Cardiac septum (tissue), 1 donor: ENCODE data around the gene POM121C. TPM values are rescaled to one million over a fixed set of nuclear protein-coding genes. Genes with fewer than 3 reads are reported as not detected.
"Not testable (repeated sequence)": the region's sequence is repeated elsewhere in the genome, so short reads cannot be mapped to it uniquely, and the experiment has no call there.

ENCODE experiments used
- DNase-seq: peaks from one replicate; pipeline ENCODE4 v3.0.0-alpha.2; 2020; ENCODE audit warnings: low spot score
- intact Hi-C: fragments of 100-400 bp; cut with DNase I; formaldehyde crosslinking; loops from one replicate; pipeline ENCODE4 v1.14.0; 2022
- long read RNA-seq: library from polyadenylated mRNA; unstranded; transcript quantifications from one replicate; pipeline ENCODE4 v2.0.0, GENCODE V29; 2021
- total RNA-seq: library from RNA; stranded (reverse); fragmentation: NEBNext Ultra II Directional; extraction: Animal tissue kit (Norgen Biotek cat#: 25700); gene quantifications from one replicate; pipeline ENCODE4 v1.2.1, GENCODE V29; 2021
- donor health status: DM: no; HTN: no; CAD: no.

The POM121C gene
- total RNA-seq, result 21.8 TPM
- long read RNA-seq, partial matches to known transcripts, result 23 of 36 reads
- long read RNA-seq, other reads (novel, unspliced or antisense), result 13 of 36 reads

GRCh38 chr7:75485979-75486643 lies at the start of gene POM121C:
TSS of gene POM121C (minus strand) at chr7:75486299. CDS start at chr7:75441496, 44,803 bp downstream.
- intact Hi-C loops, result not testable (repeated sequence)

GRCh38 chr7:75534727-75535307 lies 48.7 kb upstream of the POM121C start:
- DNase-seq, result no peak
- intact Hi-C loops, result loop anchor here (5.0 to 10.0 kb wide), 2 partner anchors 90 to 227 kb away; no protein-coding TSS in a partner anchor

More at GRCh38 chr7:75485979-75486643, at the start of gene POM121C:
- peak; percentile 96 for DNase-seq

GRCh38 chr7:75533926-75534325 lies 47.8 kb upstream of the POM121C start:
- no peak for DNase-seq
- intact Hi-C loops, result loop anchor here (10.0 kb wide), 1 partner anchor 91 kb away; no protein-coding TSS in a partner anchor

GRCh38 chr7:75532639-75533038 lies 46.5 kb upstream of the POM121C start:
- intact Hi-C loops, result loop anchor here (10.0 kb wide), 1 partner anchor 92 kb away; no protein-coding TSS in a partner anchor
- no peak for DNase-seq

GRCh38 chr7:75531359-75531821 lies 45.3 kb upstream of the POM121C start:
- no peak for DNase-seq
- intact Hi-C loops, result loop anchor here (10.0 kb wide), 1 partner anchor 93 kb away; no protein-coding TSS in a partner anchor

- DNase-seq, intact Hi-C loops: not testable (repeated sequence)
These were observed 41.2 kb upstream of the POM121C start for GRCh38 chr7:75527224-75527722.

GRCh38 chr7:75521727-75522126 lies 35.6 kb upstream of the POM121C start:
- DNase-seq, intact Hi-C loops: not testable (repeated sequence)

GRCh38 chr7:75518842-75519241 lies 32.7 kb upstream of the POM121C start:
- intact Hi-C loops, DNase-seq: not testable (repeated sequence)

- DNase-seq, intact Hi-C loops: not testable (repeated sequence)
These were observed 22.9 kb upstream of the POM121C start for GRCh38 chr7:75509033-75509432.

- intact Hi-C loops, DNase-seq: not testable (repeated sequence)
These were observed 5.9 kb upstream of the POM121C start, which contains the start of gene SPDYE5 for GRCh38 chr7:75492020-75492419. TSS of gene SPDYE5 (plus strand) at chr7:75492320. CDS start at chr7:75494048, 1,728 bp downstream.

- intact Hi-C loops, result not testable (repeated sequence)
- peak; percentile 76 for DNase-seq
These were observed 632 bp downstream of the POM121C start for GRCh38 chr7:75485355-75485978.

GRCh38 chr7:75480313-75480712 lies 5.8 kb downstream of the POM121C start:
- intact Hi-C loops, DNase-seq: not testable (repeated sequence)

GRCh38 chr7:75477457-75477856 lies 8.6 kb downstream of the POM121C start:
- intact Hi-C loops, result not testable (repeated sequence)

GRCh38 chr7:75470166-75470565 lies 15.9 kb downstream of the POM121C start:
- intact Hi-C loops, result not testable (repeated sequence)

More at GRCh38 chr7:75477457-75477856, 8.6 kb downstream of the POM121C start:
- DNase-seq, result not testable (repeated sequence)

GRCh38 chr7:75460541-75460940 lies 25.6 kb downstream of the POM121C start:
- DNase-seq, intact Hi-C loops: not testable (repeated sequence)

More at GRCh38 chr7:75470166-75470565, 15.9 kb downstream of the POM121C start:
- not testable (repeated sequence) for DNase-seq

- DNase-seq, intact Hi-C loops: not testable (repeated sequence)
These were observed 28.1 kb downstream of the POM121C start for GRCh38 chr7:75458034-75458433.

- intact Hi-C loops, DNase-seq: not testable (repeated sequence)
These were observed 29.7 kb downstream of the POM121C start for GRCh38 chr7:75456403-75456802.

GRCh38 chr7:75452494-75452955 lies 33.6 kb downstream of the POM121C start:
- DNase-seq, intact Hi-C loops: not testable (repeated sequence)

GRCh38 chr7:75449946-75450345 lies 36.2 kb downstream of the POM121C start:
- intact Hi-C loops, result not testable (repeated sequence)

More at GRCh38 chr7:75449946-75450345, 36.2 kb downstream of the POM121C start:
- DNase-seq, result not testable (repeated sequence)
